GM12891 (cell line): ENCODE data around the gene SPATS2.
"Not testable (repeated sequence)": the region's sequence is repeated elsewhere in the genome, so short reads cannot be mapped to it uniquely, and the experiment has no call there.

Experiments used
- PAX5 ChIP-seq: IDR thresholded peaks from 2 replicates; pipeline ENCODE4 v1.6.1; 2011; ENCODE audit warnings: low read length, moderate library complexity, mild to moderate bottlenecking; ENCODE audit not compliant: insufficient read depth, severe bottlenecking
- POLR2A ChIP-seq: IDR thresholded peaks from 2 replicates; pipeline ENCODE4 v1.6.1; 2011; ENCODE audit warnings: low read depth, low read length, control low read depth
- POLR2AphosphoS5 ChIP-seq: IDR thresholded peaks from 2 replicates; pipeline ENCODE4 v1.6.1; 2011; ENCODE audit warnings: low read depth, low read length, control low read depth
- POU2F2 ChIP-seq: IDR thresholded peaks from 2 replicates; pipeline ENCODE4 v1.6.1; 2011; ENCODE audit warnings: low read depth, mild to moderate bottlenecking, control low read depth, low read length, moderate library complexity
- SPI1 ChIP-seq: IDR thresholded peaks from 2 replicates; pipeline ENCODE4 v1.6.1; 2011; ENCODE audit warnings: low read depth, low read length, control low read depth
- TAF1 ChIP-seq: IDR thresholded peaks from 2 replicates; pipeline ENCODE4 v1.6.1; 2011; ENCODE audit warnings: low read depth, low read length, control low read depth

DNA sequence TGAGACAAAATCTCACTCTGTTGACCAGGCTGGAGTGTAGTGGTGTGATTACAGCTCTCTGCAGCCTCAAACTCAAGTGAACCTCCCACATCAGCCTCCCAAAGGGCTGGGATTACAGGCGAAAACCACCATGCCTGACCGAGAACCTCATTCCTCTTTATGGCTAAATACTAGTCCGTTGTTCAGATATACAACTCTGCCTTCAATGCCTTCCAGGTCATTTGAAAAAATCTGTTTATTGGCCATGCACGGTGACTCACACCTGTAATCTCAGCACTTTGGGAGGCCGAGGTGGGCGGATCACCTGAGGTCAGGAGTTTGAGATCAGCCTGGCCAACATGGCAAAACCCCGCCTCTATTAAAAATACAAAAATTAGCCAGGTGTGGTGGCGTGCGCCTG lies 12.9 kb downstream of the SPATS2 start:
- not testable (repeated sequence) for TF ChIP-seq POLR2A, POLR2AphosphoS5, TAF1, SPI1, PAX5, POU2F2
